RPMI7951 (cell line): Measurements from ENCODE around the gene CSRP1. TPM values are rescaled to one million over a fixed set of nuclear protein-coding genes. Genes with fewer than 3 reads are reported as not detected.
"Not testable (repeated sequence)": the region's sequence is repeated elsewhere in the genome, so short reads cannot be mapped to it uniquely, and the experiment has no call there.

Experiments used
- DNase-seq: peaks from one replicate; pipeline ENCODE4 v3.0.0-alpha.2; 2012; ENCODE audit warnings: low read depth
- total RNA-seq: library from RNA; depleted of rRNA; stranded (reverse); fragments of >200 nt; shearing (Covaris generic); gene quantifications from 2 replicates; pipeline ENCODE4 v1.2.3, GENCODE V29; 2014

Gene CSRP1
- total RNA-seq, 1 experiment from 2014 or later, result 292 TPM

DNA sequence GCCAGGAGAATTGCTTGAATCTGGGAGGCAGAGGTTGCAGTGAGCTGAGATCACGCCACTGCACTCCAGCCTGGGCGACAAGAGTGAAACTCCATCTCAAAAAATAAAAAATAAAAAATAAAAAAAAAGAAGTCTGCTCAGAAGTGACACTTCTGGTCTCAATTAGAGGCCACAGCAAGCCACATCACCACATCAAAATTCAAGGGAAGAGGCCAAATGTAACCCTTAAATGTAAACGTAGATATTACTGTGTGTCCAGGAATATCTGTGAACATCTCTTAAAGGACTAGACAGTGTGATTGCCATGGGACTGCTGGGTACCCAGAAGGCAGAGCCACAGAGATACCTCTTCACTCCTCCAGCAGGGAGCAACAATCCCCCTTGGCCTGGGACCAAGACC is 28.3 kb downstream of the CSRP1 start:
- DNase-seq, result not testable (repeated sequence)

DNA sequence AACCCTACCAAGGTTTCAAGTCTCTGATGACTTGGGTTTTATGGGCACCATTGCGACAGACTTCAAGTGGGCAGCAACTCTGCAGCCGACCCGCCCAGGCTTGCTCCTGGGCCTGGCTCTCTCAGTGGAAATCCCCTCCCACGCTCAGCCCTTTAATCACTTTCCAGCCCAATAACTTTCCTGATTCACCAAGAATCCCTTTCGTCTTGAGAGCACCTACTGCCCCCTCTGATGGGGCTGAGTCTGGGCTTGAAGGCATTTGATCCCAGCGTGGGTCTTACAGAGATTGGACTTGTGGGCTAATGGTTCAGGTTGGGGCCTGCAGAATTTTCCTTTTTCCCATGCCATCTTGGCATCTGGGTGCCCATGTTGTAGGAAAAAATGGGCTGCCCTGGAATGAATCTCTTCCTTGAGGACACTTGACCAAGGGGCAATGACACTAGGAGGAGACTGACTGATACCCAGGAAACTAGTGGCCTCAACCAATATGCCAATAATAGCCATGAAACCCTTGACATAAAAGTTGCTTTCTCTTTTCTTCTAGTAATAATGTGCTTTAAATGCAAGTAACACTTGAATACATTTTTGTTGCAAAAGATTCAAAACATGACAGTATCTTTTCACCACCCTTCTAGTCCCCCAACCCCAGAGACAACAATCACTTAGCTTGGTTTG is 30.1 kb downstream of the CSRP1 start:
- peak; percentile 62 for DNase-seq

DNA sequence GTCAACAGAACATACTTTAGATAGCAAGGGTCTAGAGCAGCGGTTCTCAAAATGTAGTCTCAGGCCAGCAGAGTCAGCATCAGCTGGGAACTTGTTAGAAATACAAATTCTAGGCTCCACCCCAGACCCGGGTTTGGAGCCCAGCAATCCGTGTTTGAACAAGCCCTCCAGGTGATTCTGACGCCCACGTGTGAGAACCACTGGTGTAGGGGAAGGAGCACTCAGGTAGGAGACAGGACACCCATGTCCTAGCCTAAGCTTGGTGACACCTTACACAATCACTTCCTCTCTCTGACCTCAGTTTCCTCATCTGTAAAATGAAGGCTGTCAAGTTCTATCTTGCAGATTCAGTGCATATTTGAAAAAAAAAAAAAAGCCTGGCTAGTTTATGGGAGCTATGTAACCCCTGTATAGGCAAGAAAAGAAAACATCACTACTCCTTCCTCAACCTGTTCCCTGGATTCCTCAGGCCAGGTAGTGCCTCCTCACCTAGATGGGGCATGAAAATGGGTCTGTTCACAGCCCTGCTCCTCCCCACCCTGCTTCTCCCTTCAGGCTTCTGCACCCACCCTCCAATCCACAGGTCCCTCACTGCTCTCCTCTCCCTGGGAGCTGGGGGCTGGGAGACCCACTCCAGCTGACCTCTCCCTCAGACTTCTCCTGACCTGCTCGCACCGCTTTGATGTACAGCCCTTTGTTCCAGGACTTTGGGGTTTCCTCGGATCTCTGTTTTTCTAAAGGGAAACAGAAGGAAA is 30.8 kb downstream of the CSRP1 start:
- no peak for DNase-seq

DNA sequence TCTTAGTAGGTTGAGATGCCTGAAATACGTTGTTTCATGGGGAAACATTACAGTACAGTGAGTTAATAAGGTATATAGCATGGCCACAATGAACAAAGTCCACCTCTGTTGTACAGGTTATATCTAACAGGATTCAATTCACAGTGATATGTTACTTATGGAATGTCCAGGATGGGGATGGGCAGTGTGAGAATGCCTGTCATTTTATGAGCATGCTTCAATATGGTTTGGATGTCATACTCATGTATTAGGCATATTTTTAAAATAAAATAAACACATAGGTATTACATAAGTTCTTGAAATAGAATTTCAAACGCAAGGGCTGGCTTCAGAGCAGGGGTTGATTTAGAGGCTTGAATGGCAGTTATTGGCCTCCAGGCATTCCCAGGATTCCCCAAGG is 31.8 kb downstream of the CSRP1 start:
- no peak for DNase-seq

DNA sequence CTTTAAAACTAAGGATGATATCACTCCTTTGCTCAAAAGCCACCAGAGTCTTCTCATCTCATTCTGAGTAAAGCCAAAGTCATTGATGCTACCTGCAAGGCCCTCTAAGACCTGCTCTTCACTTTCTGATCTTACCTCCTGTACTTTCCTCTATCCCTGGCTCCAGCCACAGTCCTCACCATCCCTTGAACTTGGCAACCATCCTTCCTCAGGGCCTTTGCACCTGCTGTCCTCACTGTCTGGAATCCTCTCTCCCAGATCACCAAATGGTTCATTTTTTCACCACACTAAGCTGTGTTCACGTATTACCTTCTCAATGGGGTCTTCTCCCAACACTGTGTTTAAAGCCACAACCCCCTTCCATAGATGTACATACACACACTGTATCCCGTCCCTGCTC is 33.6 kb downstream of the CSRP1 start:
- DNase-seq, result no peak

DNA sequence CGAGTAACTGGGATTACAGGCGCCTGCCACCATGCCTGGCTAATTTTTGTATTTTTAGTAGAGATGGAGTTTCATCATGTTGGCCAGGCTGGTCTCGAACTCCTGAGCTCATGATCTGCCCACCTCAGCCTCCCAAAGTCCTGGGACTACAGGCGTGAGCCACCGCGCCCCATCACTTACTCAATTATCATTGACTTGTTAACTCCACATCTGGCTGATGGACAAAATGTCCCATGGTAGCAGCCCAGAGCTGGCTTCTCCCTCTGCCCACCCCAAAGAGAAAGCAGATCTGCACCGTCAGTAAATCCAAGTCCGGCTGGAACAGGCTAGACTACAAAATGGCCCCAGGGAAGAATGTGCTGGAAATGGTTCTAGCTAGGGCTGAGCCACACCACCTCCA is 34.6 kb downstream of the CSRP1 start:
- not testable (repeated sequence) for DNase-seq

DNA sequence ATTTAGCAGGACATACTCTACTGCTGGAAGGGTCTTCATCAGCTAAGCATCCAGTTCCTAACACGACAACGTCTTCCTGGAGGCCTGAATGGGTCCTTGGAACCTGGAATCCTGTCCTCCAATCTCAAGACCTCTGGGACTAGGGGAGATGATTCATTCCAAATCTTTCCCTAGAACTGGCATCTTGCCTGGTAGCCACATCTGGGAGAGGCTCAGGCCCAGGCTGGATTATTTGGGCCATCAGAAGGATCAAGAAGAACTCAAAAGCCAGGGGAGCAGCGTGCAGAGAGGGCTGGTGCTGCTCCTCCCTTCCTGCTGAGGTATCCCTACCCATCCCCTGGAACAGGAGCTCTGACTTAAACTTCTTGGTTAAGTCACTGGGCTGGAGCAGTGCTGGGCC is 35.2 kb downstream of the CSRP1 start:
- peak; percentile 84 for DNase-seq

DNA sequence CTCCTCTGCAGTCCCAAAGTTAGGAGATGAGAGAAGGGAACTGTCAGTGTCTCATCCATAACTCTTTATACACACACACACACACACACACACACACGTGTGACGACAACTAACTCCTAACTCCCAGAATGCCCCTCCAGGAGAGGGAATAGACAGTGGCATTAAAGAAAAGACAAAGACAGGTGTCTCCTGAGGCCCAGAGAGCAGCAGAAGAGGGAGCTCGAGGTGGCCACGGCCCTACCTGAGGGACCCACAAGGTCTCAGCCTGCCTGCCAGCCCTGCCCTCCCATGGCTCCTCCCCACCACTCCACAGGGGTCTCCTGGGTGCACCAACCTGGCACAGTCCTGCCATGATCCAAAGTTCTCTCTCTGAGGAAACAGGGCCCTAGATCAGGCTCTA is 36.3 kb downstream of the CSRP1 start:
- DNase-seq, result no peak

DNA sequence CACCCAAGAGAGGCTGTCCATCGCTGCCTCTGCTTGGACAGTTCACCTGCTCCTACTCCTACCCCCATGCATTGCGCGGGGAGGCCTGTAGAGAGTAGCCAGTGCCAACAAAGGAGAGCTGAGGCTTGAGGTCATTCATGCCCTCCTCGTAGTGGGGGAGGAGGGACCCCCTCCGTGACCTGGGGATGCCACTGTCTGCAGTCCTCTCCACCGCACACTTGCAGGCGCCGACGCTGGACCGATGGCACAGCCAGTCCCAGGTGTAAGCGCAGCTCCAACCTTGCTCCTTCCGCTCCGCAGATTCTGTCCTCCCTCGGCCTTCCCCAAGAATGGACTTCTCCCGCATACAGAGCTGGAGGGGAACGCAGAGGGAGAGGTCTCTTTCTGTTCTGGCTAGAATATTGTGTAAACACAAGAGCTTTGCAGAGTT is 37.3 kb downstream of the CSRP1 start:
- no peak for DNase-seq

DNA sequence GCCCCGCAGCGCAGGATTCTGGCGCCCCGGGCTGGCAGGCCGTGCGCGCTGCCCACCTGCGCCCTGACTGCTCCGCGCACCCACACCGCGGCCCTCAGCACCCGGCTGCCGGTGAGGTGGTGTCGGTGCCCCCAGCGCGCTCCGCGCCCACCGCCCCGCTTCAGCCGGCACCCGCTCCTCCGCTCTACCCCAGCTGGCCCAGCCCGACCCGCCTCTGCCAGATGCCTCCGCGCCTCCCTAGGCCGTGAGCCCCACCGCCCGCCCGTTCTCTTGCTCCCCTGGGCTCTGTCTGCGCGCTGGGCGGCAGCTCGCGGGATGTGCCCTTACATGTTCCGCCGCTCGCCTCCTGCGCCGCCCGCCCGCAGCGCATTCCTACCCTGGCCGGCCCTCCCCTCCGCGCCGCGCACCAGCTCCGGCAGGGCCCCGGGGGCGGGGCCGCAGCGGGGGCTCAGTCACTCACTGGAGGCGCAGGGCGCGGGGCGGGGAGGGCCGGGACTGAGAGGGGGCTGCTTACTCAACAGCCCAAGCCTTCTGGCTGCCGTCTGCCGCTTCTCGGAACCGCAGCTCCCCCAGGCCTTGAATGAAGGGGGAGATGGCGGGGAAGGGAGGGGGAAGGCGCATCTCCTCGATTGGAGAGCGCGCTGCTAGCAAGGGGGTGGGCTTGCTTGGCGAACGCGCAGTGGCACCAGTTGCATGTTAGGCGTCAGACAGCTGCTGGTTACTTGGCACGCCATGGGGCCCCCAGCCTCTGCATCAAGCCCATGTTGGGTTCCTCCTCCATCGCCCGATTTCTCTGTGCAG is 37.9 kb downstream of the CSRP1 start, which contains the start of gene PHLDA3:
TSS of gene PHLDA3 (minus strand) at position 345 of the 801 bp plus-strand sequence. CDS start 402 bp downstream, outside the sequence.
- peak; percentile 81 for DNase-seq

DNA sequence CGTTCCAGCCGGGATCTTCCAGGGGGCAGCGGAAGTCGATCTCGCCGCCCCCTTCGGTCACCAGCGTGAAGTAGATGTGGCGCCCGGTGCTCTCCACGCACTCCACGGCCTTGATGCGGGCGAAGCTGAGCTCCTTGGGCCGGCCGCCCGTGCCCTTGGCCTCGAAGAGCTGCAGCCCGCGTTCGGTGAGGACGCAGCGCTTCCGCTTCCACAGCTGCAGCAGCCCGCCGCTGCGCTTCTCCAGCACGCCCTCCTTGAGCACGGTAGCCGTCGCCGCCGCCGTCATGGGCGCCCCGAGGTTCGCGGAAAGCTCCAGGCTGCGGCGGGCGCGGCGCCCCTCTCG is 38.5 kb downstream of the CSRP1 start:
- peak; percentile 36 for DNase-seq

DNA sequence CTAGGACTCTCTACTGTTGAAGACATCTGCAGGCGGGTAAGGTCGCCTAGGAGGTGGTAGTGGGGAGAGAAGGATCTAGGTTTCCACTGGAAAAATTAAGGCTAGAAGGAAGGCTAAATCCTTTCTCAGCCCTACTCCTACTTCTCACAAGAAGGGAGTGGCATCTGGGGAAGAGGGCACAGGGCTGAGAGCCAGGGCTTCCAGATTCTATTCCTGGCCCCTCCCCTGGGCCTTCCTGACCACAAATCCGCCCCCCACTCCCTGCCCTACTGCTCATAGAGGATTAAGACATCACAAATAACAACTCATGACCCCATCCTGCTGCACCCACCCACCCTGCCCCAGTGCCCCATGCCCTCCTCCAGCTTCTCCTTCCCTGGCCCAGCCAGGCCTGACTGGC is 40.4 kb downstream of the CSRP1 start:
- no peak for DNase-seq

DNA sequence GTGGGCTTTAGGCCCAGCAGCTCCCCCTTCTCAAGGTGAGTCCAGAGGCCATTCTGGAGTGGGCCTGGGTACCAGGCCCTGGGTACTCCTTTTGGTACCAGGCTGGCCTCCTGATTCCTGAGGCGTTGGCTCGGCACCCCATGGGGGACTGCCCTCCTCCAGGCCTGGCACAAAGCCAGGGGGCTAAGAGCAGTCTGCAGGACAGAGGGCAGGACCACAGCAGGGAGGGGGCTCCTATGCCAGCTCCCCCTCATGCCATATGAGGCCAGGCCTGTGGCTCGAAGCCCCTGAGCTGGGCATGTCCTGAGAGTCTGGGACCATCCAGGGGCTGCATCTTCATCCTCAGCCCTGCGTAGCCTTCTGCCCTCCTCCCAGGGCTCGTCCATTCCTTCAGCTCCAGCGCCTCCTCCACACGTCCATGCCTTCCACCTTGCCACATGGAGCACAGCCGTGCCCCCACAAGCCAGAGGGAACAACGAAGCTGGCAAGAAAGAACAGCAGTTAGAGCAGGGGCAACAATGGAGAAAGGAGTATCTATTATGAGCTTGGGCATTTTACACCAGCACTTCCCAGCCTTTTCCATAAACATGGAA is 41.1 kb downstream of the CSRP1 start:
- no peak for DNase-seq

DNA sequence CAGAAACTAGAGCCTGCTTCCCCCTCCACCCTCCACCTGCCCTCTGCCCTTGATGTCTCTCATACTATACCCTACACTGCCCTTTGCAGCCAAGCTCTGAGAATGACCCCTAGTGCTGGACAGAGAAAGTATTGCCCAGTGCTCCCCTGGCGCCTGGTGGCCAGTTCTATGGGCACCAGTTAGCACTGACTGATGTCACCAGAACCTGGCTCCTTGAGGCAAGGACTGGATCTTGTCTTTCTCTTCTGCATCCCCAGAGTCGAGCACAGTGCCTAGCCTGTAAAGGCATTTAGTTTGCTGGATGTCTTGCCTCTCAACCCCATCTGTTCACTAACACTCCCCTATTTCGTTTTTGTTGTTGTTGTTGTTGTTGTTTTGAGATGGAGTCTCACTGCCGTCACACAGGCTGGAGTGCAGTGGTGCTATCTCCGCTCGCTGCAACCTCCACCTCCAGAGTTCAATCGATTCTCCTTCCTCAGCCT is 43.8 kb downstream of the CSRP1 start:
- DNase-seq, result no peak

DNA sequence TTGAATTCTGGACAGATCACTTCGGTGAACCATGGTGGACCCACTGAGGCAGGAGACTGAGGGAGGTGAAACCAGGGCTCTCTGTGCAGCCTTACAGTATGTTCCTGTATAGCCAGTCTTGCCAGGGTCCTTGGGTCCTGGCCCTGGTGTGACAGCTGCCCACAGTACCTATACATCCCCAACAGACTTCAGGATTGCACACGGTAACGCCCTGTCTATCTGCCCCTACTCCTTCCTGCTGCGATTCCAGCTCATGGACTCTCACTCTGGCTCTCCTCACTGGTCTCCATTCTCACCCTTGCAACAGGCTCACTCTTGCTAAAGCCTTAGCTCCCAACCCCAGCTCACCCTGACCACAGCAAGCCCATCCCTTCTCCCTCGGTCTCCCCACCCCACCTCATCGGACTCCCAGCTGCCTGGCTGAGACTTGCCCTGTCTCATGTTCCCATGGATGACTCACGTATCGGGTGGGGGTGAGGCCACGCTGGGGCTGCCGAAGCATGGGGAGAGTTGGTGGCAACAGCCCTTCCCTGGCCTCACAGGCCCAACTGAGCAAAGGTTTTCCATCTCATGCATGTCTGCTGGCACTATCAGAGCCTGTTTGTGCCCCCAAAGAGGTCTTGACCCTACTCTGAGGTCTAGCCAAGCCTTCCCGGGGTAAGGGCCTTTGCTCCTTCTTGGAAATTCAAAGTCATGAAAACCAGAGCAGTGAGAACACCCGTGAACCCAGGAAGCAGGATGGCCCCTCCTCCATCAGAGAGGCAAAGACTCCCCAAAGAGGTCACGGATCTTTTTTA is 45.1 kb downstream of the CSRP1 start:
- peak; percentile 96 for DNase-seq

DNA sequence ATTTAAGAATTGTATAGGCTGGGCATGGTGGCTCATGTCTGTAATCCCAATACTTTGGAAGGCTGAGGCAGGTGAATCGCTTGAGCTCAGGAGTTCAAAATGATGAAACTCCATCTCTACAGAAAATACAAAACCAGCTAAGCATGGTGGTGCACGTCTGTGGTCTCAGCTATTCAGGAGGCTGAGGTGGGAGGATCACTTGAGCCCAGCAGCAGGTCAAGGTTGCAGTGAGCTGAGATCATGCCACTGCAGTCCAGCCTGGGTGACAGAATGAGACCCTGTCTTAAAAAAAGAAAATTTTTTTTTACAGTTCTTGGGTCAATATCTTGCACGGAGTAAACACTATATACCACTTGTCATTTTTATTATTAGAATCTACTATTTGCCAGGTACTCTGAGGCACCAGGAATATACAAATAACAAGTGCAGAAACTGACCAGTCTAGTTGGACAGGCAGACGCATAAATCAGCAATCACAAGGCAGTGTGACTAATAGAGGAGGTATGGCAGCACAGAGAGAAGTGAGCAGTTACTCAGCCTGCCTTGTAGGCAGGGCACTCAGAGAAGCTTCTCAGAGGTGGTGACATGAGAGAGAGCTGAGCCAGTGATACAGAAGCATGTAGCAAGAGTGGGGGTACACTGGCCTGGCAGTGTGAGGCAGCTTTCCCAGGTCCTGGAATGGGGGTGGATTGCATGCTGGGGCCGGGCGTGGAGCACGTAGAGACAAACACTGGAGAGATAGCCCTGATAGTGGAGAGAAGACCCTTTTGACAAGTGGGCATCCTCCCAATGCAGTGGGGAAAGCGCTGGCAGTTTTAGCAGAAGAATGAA is 45.9 kb downstream of the CSRP1 start:
- peak; percentile 91 for DNase-seq

DNA sequence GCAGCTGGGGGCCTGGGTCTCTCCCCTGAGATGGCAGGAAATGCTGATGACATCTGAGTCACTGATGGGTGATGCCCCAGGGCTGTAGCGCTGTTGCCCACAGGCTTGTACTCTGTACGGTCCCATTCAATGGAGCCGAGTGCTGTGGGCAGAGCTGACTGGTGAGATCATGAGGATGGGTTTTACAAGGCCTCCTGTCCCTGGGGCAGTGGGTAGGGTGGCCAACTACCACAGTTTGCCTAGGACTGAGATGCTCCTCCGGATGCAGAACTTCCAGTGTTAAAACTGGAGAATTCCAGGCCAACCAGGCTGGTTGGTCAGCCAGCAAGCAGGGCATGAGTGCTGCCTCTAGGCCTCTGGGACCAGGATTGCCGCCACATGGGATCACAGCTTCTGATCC is 47.1 kb downstream of the CSRP1 start:
- DNase-seq, result no peak

DNA sequence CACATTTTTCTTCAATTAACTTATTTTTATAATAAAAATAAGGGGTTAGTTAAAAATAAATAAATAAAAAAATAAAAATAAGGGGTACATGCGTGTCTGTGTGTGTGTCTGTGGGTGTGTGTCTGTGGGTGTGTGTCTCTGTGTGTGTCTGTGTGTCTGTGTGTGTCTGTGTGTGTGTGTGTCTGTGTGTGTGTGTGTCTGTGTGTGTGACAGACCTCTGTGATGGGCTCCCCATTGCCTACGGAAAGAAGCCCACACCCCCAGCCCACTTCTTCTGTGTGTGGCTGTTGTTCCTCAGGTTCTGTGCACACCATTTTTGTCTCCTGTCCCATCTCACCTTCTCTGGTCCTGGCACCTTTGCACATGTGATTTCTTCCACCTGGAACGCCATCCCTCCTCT is 47.9 kb downstream of the CSRP1 start:
- no peak for DNase-seq

DNA sequence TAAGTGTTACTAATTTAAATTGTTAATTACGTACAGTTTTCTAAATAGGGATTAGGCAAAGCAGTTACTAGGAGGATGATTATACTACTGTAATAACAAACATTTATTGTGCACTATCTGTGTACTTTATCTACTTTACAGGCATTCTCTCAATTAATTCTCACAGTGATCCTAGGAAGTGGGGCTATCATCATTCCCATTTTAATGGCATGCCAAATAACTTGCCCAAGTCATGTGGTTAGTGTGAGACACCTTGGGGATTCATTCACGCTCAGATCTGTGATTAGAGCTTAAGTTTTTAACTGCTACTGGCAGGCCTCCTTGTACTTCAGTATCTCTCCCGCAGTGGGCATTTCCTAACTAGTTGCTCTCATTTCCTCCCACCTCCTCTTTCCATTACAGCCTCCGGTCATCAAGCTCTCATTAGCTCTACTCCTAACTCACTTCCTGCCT is 49.4 kb downstream of the CSRP1 start:
- DNase-seq, result no peak
